Activated T-cell treated with anti-CD3 and anti-CD28 coated beads, Interleukin-2, amount 50 U/mL, for 24 hours (primary cell): ENCODE measurements around the gene SDHAF1.
"Not testable (repeated sequence)": the region's sequence is repeated elsewhere in the genome, so short reads cannot be mapped to it uniquely, and the experiment has no call there.

Source experiments
- DNase-seq: peaks from one replicate; pipeline ENCODE4 v3.0.0-alpha.2; 2020
- H3K27ac Mint-ChIP-seq: 2 replicates; pipeline ENCODE4 v1.8.0; 2020; ENCODE audit warnings: mild to moderate bottlenecking, mixed read lengths
- H3K27me3 Mint-ChIP-seq: 2 replicates; pipeline ENCODE4 v1.8.0; 2020; ENCODE audit warnings: mixed read lengths
- H3K36me3 Mint-ChIP-seq: 2 replicates; pipeline ENCODE4 v1.8.0; 2020; ENCODE audit warnings: low read depth, mixed read lengths
- H3K4me1 Mint-ChIP-seq: 2 replicates; pipeline ENCODE4 v1.8.0; 2020; ENCODE audit warnings: low read depth, mixed read lengths
- H3K4me3 Mint-ChIP-seq: 2 replicates; pipeline ENCODE4 v1.8.0; 2020; ENCODE audit warnings: mild to moderate bottlenecking, moderate library complexity, mixed read lengths
- H3K9me3 Mint-ChIP-seq: 2 replicates; pipeline ENCODE4 v1.8.0; 2020; ENCODE audit warnings: mixed read lengths

SDHAF1 gene

DNA sequence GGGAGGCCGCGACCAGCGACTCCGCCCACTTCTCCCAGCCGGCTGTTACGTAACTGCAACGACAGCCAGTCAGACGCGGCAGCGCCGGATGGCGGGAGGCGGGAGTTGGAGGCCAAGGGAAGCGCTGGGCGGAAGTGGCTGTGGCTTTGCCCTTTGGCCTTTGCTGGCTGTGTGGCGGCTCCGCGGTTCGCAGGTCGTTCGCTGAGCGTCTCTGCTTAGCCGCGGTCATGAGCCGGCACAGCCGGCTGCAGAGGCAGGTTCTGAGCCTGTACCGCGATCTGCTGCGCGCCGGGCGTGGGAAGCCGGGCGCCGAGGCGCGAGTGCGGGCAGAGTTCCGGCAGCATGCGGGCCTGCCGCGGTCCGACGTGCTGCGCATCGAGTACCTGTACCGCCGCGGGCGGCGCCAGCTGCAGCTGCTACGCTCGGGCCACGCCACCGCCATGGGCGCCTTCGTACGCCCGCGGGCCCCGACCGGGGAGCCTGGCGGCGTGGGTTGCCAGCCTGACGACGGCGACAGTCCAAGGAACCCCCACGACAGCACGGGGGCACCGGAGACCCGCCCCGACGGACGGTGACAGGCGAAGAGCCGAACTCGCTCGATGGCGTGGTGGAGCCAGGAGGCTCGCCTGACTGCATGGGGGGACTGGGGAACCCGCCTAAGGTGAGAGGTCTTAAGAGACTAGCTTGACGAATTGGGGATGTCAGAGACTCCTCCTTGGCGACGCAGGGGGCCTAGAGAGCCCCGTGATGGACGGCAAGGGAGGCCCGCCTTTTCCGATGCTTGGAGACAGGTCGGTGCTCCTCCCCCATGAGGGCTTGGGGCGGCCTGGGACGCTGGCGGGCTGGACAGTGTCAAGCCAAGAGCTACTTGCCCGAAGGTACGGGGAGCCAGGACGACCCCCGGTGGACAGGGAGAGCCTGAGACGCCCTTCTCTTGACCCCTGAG, at the start of gene SDHAF1:
TSS of gene SDHAF1 (plus strand) at position 141 of the 946 bp plus-strand sequence. CDS start at position 228, 87 bp downstream.
- Mint-ChIP-seq H3K4me1 (peaks cover 40% of the 10 kb centered on the region), H3K36me3 (peaks cover 41% of the 10 kb centered on the region), H3K27me3 (no peaks in the 10 kb centered on the region), H3K9me3 (no peaks in the 10 kb centered on the region), H3K4me3 (peak within 1 kb of the TSS; percentile 95), H3K27ac (peak within 1 kb of the TSS; percentile 95)
- DNase-seq = peak; percentile 96

GRCh38 chr19:35946203-35946602, 48.8 kb upstream of the SDHAF1 start:
- Mint-ChIP-seq H3K27ac (peak overlapping the region; percentile 7), H3K4me1 (peaks cover 14% of the 10 kb centered on the region), H3K27me3 (no peaks in the 10 kb centered on the region), H3K36me3 (peaks cover 7% of the 10 kb centered on the region), H3K9me3 (no peaks in the 10 kb centered on the region), H3K4me3 (no peak overlapping the region)
- DNase-seq = no peak

- no peak overlapping the region for H3K27ac Mint-ChIP-seq
- peaks cover 35% of the 10 kb centered on the region for H3K4me1 Mint-ChIP-seq
Measured at GRCh38 chr19:35949131-35949530, 45.9 kb upstream of the SDHAF1 start.

DNA sequence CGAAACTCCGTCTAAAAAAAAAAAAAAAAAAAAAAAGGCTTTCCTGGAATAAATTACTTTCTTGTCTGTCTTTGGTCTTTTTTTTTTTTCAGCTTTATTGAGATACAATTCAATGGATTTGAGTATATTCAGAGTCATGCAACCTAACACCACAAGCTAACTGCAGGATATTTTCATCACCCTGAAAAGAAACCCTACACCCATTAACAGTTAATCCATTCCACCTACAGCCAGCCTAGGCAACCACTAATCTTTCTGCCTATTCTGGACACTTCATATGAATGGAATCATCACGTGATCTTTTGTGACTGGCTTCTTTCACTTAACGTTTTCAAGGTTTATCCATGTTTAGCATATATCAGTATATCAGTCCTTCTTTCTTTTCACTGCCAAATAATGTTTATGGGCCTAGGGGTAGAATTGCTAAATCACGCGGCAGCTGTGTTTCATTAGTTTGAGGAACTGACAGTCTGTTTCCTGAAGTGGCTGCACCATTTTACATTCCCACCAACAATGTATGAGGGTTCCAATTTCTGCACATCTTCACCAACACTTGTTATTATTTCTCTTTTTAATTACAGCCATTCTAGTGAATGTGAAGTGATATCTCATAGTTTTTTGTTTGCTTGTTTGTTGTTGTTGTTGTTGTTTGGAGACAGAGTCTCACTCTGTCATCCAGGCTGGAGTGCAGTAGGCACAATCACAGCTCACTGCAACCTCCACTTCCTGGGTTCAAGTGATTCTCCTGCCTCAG, 38.9 kb upstream of the SDHAF1 start:
- no peak overlapping the region for H3K4me3 Mint-ChIP-seq
- H3K27me3 Mint-ChIP-seq = no peaks in the 10 kb centered on the region
- H3K9me3 Mint-ChIP-seq = peaks cover 3% of the 10 kb centered on the region
- no peak overlapping the region for H3K27ac Mint-ChIP-seq
- no peaks in the 10 kb centered on the region for H3K36me3 Mint-ChIP-seq
- peaks cover 59% of the 10 kb centered on the region for H3K4me1 Mint-ChIP-seq
- DNase-seq = no peak

More at GRCh38 chr19:35949131-35949530, 45.9 kb upstream of the SDHAF1 start:
- DNase-seq = no peak
- peaks cover 3% of the 10 kb centered on the region for H3K36me3 Mint-ChIP-seq
- H3K27me3 Mint-ChIP-seq = no peaks in the 10 kb centered on the region
- no peak overlapping the region for H3K4me3 Mint-ChIP-seq
- H3K9me3 Mint-ChIP-seq = no peaks in the 10 kb centered on the region

DNA sequence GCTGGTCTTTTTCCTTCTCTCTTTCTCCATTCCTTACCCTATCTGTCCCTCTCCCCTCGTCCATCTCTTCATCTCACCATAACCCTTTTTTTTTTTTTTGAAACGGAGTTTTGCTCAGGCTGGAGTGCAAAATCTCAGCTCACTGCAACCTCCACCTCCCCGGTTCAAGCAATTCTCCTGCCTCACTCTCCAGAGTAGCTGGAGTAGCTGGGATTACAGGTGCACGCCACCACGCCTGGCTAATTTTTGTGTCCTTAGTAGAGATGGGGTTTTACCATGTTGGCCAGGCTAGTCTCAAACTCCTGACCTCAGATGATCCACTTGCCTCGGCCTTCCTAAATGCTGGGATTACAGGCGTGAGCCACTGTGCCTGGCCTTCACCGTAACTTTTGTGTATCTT, 37.6 kb upstream of the SDHAF1 start:
- DNase-seq, H3K27me3 Mint-ChIP-seq, H3K4me3 Mint-ChIP-seq, H3K9me3 Mint-ChIP-seq, H3K27ac Mint-ChIP-seq, H3K36me3 Mint-ChIP-seq: not testable (repeated sequence)
- H3K4me1 Mint-ChIP-seq = peaks cover 52% of the 10 kb centered on the region

GRCh38 chr19:35958660-35959039, 36.3 kb upstream of the SDHAF1 start:
- Mint-ChIP-seq H3K36me3 (no peaks in the 10 kb centered on the region), H3K4me3 (peak overlapping the region; percentile 42), H3K27ac (no peak overlapping the region), H3K27me3 (peaks cover 3% of the 10 kb centered on the region), H3K9me3 (peaks cover 3% of the 10 kb centered on the region), H3K4me1 (peaks cover 42% of the 10 kb centered on the region)
- DNase-seq = no peak

- H3K4me3 Mint-ChIP-seq = peak overlapping the region; percentile 52
- peaks cover 36% of the 10 kb centered on the region for H3K4me1 Mint-ChIP-seq
- H3K27me3 Mint-ChIP-seq = peaks cover 3% of the 10 kb centered on the region
- H3K27ac Mint-ChIP-seq = no peak overlapping the region
- no peaks in the 10 kb centered on the region for H3K36me3 Mint-ChIP-seq
- peak; percentile 82 for DNase-seq
- H3K9me3 Mint-ChIP-seq = peaks cover 3% of the 10 kb centered on the region
Measured at GRCh38 chr19:35959040-35959967, 35.7 kb upstream of the SDHAF1 start.

DNA sequence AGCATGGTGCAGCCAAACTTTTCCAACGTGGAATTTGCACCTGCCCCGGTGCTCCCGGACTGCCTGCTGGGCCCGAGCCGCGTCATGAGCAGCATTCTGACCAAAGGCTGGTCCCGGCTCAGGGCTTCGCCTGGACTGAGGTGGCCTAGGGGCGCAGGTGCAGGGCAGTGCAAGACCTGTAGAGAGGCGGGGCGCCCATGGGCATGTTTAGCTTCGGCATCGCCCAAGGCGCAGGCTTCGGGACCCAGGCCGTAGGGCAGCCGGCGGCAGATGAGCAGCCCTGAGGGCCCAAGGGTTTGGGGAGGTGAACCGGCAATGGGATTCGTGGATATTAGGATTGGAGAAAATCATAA, 35.0 kb upstream of the SDHAF1 start:
- Mint-ChIP-seq H3K9me3 (peaks cover 3% of the 10 kb centered on the region), H3K27me3 (peaks cover 3% of the 10 kb centered on the region), H3K4me1 (peaks cover 34% of the 10 kb centered on the region), H3K27ac (no peak overlapping the region), H3K4me3 (no peak overlapping the region), H3K36me3 (no peaks in the 10 kb centered on the region)
- DNase-seq = no peak

DNA sequence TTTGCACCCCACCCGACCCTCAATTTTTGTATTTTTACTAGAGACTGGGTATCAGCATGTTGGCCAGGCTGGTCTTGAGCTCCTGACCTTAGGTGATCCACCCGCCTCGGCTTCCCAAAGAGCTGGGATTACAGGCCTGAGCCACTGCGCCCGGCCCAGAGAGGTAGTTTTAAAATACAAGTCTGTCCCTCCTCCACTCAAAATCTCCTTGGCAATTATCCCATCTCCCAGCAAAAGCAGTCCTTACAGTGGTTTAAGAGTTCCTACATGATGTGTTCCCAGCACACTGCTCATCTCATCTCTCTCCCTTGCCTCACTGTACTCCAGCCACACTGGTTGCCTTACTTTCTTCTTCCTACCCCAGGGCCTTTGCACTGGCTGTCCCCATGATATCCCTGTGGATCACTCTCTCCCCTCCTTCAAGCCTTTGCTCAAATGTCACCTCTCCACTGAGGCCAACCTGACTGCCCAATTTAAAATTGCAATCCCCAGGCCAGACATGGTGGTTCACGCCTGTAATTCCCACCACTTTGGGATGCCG, 34.5 kb upstream of the SDHAF1 start:
- no peak overlapping the region for H3K27ac Mint-ChIP-seq
- peaks cover 4% of the 10 kb centered on the region for H3K27me3 Mint-ChIP-seq

GRCh38 chr19:35963514-35963913, 31.5 kb upstream of the SDHAF1 start:
- peaks cover 6% of the 10 kb centered on the region for H3K27me3 Mint-ChIP-seq
- no peaks in the 10 kb centered on the region for H3K36me3 Mint-ChIP-seq
- no peaks in the 10 kb centered on the region for H3K9me3 Mint-ChIP-seq
- peaks cover 16% of the 10 kb centered on the region for H3K4me1 Mint-ChIP-seq
- H3K27ac Mint-ChIP-seq = no peak overlapping the region
- DNase-seq = no peak
- no peak overlapping the region for H3K4me3 Mint-ChIP-seq

More for the DNA sequence above, 34.5 kb upstream of the SDHAF1 start:
- H3K36me3 Mint-ChIP-seq = no peaks in the 10 kb centered on the region
- H3K4me1 Mint-ChIP-seq = peaks cover 30% of the 10 kb centered on the region
- peaks cover 3% of the 10 kb centered on the region for H3K9me3 Mint-ChIP-seq
- no peak for DNase-seq
- H3K4me3 Mint-ChIP-seq = no peak overlapping the region

DNA sequence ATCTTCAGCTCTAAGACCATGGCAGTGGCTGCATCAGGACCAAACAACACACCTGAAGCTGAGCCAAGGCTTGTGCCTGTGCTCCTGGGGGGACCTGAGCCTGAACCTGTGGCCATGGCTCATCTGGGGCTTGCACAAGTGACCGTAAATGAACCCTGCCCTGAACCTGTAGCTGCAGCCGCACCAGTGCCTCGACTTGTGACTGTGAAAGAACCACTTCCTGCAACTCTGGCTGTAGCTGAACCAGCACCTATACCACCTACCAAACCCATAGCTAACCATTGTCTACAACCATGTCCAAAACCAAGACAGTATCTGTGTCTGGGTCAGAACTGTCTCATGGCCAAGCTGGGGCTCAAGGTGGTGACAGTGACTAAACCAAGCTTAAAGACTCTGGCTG, 28.2 kb upstream of the SDHAF1 start:
- Mint-ChIP-seq H3K9me3 (no peaks in the 10 kb centered on the region), H3K4me1 (peaks cover 6% of the 10 kb centered on the region), H3K27me3 (peaks cover 6% of the 10 kb centered on the region), H3K4me3 (no peak overlapping the region), H3K27ac (no peak overlapping the region), H3K36me3 (no peaks in the 10 kb centered on the region)
- no peak for DNase-seq

DNA sequence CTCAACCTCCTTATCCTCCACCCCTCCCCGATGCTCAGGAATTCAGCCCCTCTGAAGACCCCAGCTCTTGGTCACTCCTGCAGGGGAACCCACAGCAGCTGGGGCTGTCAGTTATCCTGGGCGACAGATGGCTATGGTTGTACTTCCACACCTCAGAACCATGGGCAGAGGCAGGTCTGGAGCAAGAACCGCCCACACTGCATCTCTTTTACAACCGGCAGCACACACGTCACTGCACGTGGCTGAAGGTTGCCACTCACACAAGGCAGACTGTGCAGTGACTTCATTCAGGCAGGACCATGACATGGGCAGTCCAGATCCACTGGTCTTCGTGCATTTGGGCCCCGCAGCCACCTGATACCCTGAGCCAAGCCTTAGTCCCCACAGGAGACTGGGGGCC, 21.5 kb upstream of the SDHAF1 start:
- Mint-ChIP-seq H3K4me3 (no peak overlapping the region), H3K4me1 (peaks cover 5% of the 10 kb centered on the region), H3K27me3 (peaks cover 8% of the 10 kb centered on the region), H3K27ac (no peak overlapping the region), H3K9me3 (no peaks in the 10 kb centered on the region), H3K36me3 (no peaks in the 10 kb centered on the region)
- DNase-seq = no peak

DNA sequence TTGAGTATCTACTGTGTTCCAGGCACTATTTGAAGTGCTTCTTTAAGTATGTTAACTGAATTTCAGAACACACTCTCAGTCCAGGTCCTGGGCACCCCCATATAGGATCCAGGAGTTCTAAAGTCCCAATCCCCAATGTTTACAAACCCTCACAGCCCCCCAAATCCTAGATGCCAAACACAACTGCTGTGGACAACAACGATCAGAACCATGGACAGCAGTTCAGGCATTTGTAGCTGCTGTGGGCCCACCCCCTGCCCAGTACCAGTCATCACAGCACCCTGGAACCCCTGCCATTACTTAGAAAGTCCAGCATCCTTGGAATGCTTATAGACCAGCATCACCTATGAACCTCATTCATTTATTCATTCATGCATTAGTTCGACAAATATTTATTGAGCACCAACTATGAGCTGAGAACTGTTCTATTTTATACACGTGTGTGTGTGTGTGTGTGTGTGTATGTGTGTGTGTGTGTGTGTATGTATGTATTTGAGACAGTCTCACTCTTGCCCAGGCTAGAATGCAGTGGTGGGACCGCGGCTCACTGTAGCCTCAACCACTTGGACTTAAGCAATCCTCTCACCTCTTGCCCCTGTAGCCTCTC, 19.3 kb upstream of the SDHAF1 start:
- no peak overlapping the region for H3K4me3 Mint-ChIP-seq
- no peaks in the 10 kb centered on the region for H3K4me1 Mint-ChIP-seq
- DNase-seq = no peak
- no peaks in the 10 kb centered on the region for H3K36me3 Mint-ChIP-seq
- H3K27me3 Mint-ChIP-seq = peaks cover 18% of the 10 kb centered on the region
- H3K27ac Mint-ChIP-seq = no peak overlapping the region
- H3K9me3 Mint-ChIP-seq = no peaks in the 10 kb centered on the region
